Breast epithelium (tissue), 4 donors: ENCODE results near the gene FIBCD1. TPM values are rescaled to one million over a fixed set of nuclear protein-coding genes. Genes with fewer than 3 reads are reported as not detected.

Source experiments
- DNase-seq, 2 donors: peaks; one replicate each; pipeline ENCODE4 v3.0.0-alpha.2; 2019; ENCODE audit warnings: low spot score in 2 of 2
- H3K27ac ChIP-seq, 2 donors: fragments of 200-600 bp; sonication (generic) in 1 of 2; one replicate each; pipeline ENCODE4 v1.5.1; 2016 to 2019; ENCODE audit warnings: mild to moderate bottlenecking in 1 of 2
- H3K27me3 ChIP-seq, 2 donors: fragments of 200-600 bp; sonication (generic) in 1 of 2; one replicate each; pipeline versions ENCODE4 v1.5.1 to v1.6.0; 2017 to 2019; ENCODE audit warnings: control low read depth in 1 of 2, mild to moderate bottlenecking in 1 of 2
- H3K36me3 ChIP-seq: fragments of 200-600 bp; one replicate; pipeline ENCODE4 v1.5.1; 2019
- H3K4me1 ChIP-seq, 2 donors: fragments of 200-600 bp; sonication (generic); one replicate each; pipeline ENCODE4 v1.5.1; 2016 to 2019; ENCODE audit warnings: control low read depth in 1 of 2
- H3K4me3 ChIP-seq, 3 donors: fragments of 200-600 bp; sonication (generic); 1 replicate in 2 of 3; 2 replicates in 1 of 3; pipeline ENCODE4 v1.5.1; 2016 to 2019; ENCODE audit warnings: mild to moderate bottlenecking in 3 of 3, moderate library complexity in 2 of 3
- H3K9me3 ChIP-seq, 2 donors: fragments of 200-600 bp; sonication (generic) in 1 of 2; one replicate each; pipeline ENCODE4 v1.5.1; 2016 to 2019; ENCODE audit warnings: control low read depth in 1 of 2
- CTCF ChIP-seq, 3 donors: fragments of 450-650 bp; IDR thresholded peaks; one replicate each; pipeline ENCODE4 v1.5.1; 2016 to 2017; ENCODE audit warnings: antibody characterized with exemption in 3 of 3, mild to moderate bottlenecking in 3 of 3, moderate library complexity in 3 of 3
- POLR2A ChIP-seq: fragments of 450-650 bp; IDR thresholded peaks from one replicate; pipeline ENCODE4 v1.6.1; 2016; ENCODE audit warnings: antibody characterized with exemption, mild to moderate bottlenecking, moderate library complexity
- POLR2AphosphoS5 ChIP-seq, 3 donors: sonication (generic); formaldehyde crosslinking; IDR thresholded peaks; one replicate each; pipeline ENCODE4 v1.6.1; 2017; ENCODE audit warnings: antibody characterized with exemption in 3 of 3
- intact Hi-C: fragments of 100-400 bp; cut with DNase I; formaldehyde crosslinking; loops from one replicate; pipeline ENCODE4 v1.15.1; 2023; ENCODE audit warnings: low total_unique reads
- total RNA-seq, 3 donors: library from RNA; depleted of rRNA; stranded (reverse); fragments of >200 nt; gene quantifications; one replicate each; pipeline ENCODE4 v1.1.0, GENCODE V29; 2016

The FIBCD1 gene
- total RNA-seq = under 1 TPM in 2 of 3 donors, not detected in 1; 0.16 to 0.44 TPM

GRCh38 chr9:130938652-130939404 is at the start of gene FIBCD1:
TSS of gene FIBCD1 (minus strand) at chr9:130939247. CDS start at chr9:130938607, 640 bp downstream.
- H3K9me3 ChIP-seq = no peaks in the 10 kb centered on the region
- H3K4me1 ChIP-seq = peaks cover 9 to 16% of the 10 kb centered on the region in 2 donors
- DNase-seq = no peak
- H3K36me3 ChIP-seq = no peaks in the 10 kb centered on the region
- peak within 1 kb of the TSS; percentile 39 to 68 (median 51) for H3K4me3 ChIP-seq
- H3K27me3 ChIP-seq = peaks cover 8 to 93% of the 10 kb centered on the region in 2 donors
- intact Hi-C loops = no loop called here
- TF ChIP-seq POLR2AphosphoS5 (IDR thresholded peaks at IDR 0.05) (no peak), POLR2A (no peak), CTCF (IDR thresholded peaks at IDR 0.05) (no peak)
- H3K27ac ChIP-seq = no peak within 1 kb of the TSS

- Histone ChIP-seq H3K27me3 (no peaks in the 10 kb centered on the region), H3K4me3 (no peak overlapping the region), H3K27ac (no peak overlapping the region), H3K36me3 (no peaks in the 10 kb centered on the region), H3K4me1 (no peaks in the 10 kb centered on the region), H3K9me3 (no peaks in the 10 kb centered on the region)
- intact Hi-C loops = no loop called here
- no peak for TF ChIP-seq CTCF (IDR thresholded peaks at IDR 0.05)
- TF ChIP-seq POLR2AphosphoS5 (IDR thresholded peaks at IDR 0.05) = no peak
- TF ChIP-seq POLR2A = no peak
- no peak for DNase-seq
These were observed 49.3 kb upstream of the FIBCD1 start for GRCh38 chr9:130988400-130988747.

- Histone ChIP-seq H3K27ac (no peak overlapping the region), H3K4me3 (no peak overlapping the region), H3K27me3 (no peaks in the 10 kb centered on the region), H3K36me3 (no peaks in the 10 kb centered on the region), H3K9me3 (no peaks in the 10 kb centered on the region), H3K4me1 (no peaks in the 10 kb centered on the region)
- no peak for DNase-seq
- TF ChIP-seq POLR2A (no peak), POLR2AphosphoS5 (IDR thresholded peaks at IDR 0.05) (no peak), CTCF (IDR thresholded peaks at IDR 0.05) (no peak)
- intact Hi-C loops = no loop called here
These were observed 48.8 kb upstream of the FIBCD1 start for GRCh38 chr9:130987738-130988399.

GRCh38 chr9:130987054-130987453 is 48.0 kb upstream of the FIBCD1 start:
- H3K27ac ChIP-seq = no peak overlapping the region
- intact Hi-C loops = no loop called here
- H3K27me3 ChIP-seq = no peaks in the 10 kb centered on the region

More at GRCh38 chr9:130987054-130987453, 48.0 kb upstream of the FIBCD1 start:
- H3K36me3 ChIP-seq = no peaks in the 10 kb centered on the region
- TF ChIP-seq POLR2AphosphoS5 (IDR thresholded peaks at IDR 0.05) = no peak
- no peak for TF ChIP-seq CTCF (IDR thresholded peaks at IDR 0.05)
- TF ChIP-seq POLR2A = no peak
- H3K4me1 ChIP-seq = no peaks in the 10 kb centered on the region
- no peak overlapping the region for H3K4me3 ChIP-seq
- no peaks in the 10 kb centered on the region for H3K9me3 ChIP-seq
- no peak for DNase-seq
